ENCODE measurements around the gene TRIM37.
"Not testable (repeated sequence)": the region's sequence is repeated elsewhere in the genome, so short reads cannot be mapped to it uniquely, and the experiment has no call there.

The TRIM37 gene

GRCh38 chr17:58991718-58992331 lies 114.9 kb downstream of the TRIM37 start:
- DNase-seq: no peak

- no peak for DNase-seq
Observed at GRCh38 chr17:58989629-58990028, 117.1 kb downstream of the TRIM37 start.

GRCh38 chr17:58985971-58986370 lies 120.7 kb downstream of the TRIM37 start:
- DNase-seq: no peak

GRCh38 chr17:58985367-58985766 lies 121.3 kb downstream of the TRIM37 start:
- DNase-seq: no peak

- DNase-seq: no peak
Observed at GRCh38 chr17:58982626-58983025, 124.1 kb downstream of the TRIM37 start.

GRCh38 chr17:58980706-58981481 lies 125.8 kb downstream of the TRIM37 start:
- DNase-seq: no peak

GRCh38 chr17:58976541-58976940 lies 130.1 kb downstream of the TRIM37 start:
- DNase-seq: no peak

GRCh38 chr17:58974354-58974753 lies 132.3 kb downstream of the TRIM37 start:
- DNase-seq: no peak

GRCh38 chr17:58970609-58971450 lies 135.8 kb downstream of the TRIM37 start:
- no peak for DNase-seq

GRCh38 chr17:58969612-58970011 lies 137.1 kb downstream of the TRIM37 start:
- no peak for DNase-seq

- DNase-seq: no peak
Observed at GRCh38 chr17:58969156-58969555, 137.5 kb downstream of the TRIM37 start.

GRCh38 chr17:58968426-58969061 lies 138.1 kb downstream of the TRIM37 start:
- no peak for DNase-seq

GRCh38 chr17:58966208-58966607 lies 140.5 kb downstream of the TRIM37 start:
- no peak for DNase-seq

GRCh38 chr17:58965221-58965620 lies 141.5 kb downstream of the TRIM37 start:
- no peak for DNase-seq

GRCh38 chr17:58960068-58960467 lies 146.6 kb downstream of the TRIM37 start:
- no peak for DNase-seq

- not testable (repeated sequence) for DNase-seq
Observed at GRCh38 chr17:58957725-58958073, 149.0 kb downstream of the TRIM37 start.

GRCh38 chr17:58956997-58957724 lies 149.5 kb downstream of the TRIM37 start:
- no peak for DNase-seq

GRCh38 chr17:58954358-58954757 lies 152.3 kb downstream of the TRIM37 start:
- not testable (repeated sequence) for DNase-seq

GRCh38 chr17:58947824-58948223 lies 158.9 kb downstream of the TRIM37 start:
- no peak for DNase-seq

GRCh38 chr17:58947411-58947810 lies 159.3 kb downstream of the TRIM37 start:
- no peak for DNase-seq

- no peak for DNase-seq
Observed at GRCh38 chr17:58944166-58944565, 162.5 kb downstream of the TRIM37 start.

GRCh38 chr17:58936295-58936694 lies 170.4 kb downstream of the TRIM37 start:
- DNase-seq: no peak

GRCh38 chr17:58932956-58933355 lies 173.7 kb downstream of the TRIM37 start:
- no peak for DNase-seq
